CD14-positive monocyte (primary cell): Measurements from ENCODE around the gene CDC37L1. TPM values are rescaled to one million over a fixed set of nuclear protein-coding genes. Genes with fewer than 3 reads are reported as not detected.

Experiments used
- DNase-seq, 3 donors: peaks; one replicate each; pipeline ENCODE4 v3.0.0-alpha.2; 2011 to 2022
- H2AFZ ChIP-seq: 2 replicates; pipeline ENCODE4 v1.6.0; 2012; ENCODE audit warnings: mild to moderate bottlenecking, low read depth, low read length, inconsistent platforms; ENCODE audit not compliant: insufficient read depth, poor library complexity, severe bottlenecking
- H3K27ac ChIP-seq, 2 donors: 1 replicate in 1 of 2; 2 replicates in 1 of 2; pipeline ENCODE4 v1.5.1; 2012 to 2013; ENCODE audit warnings: low read length in 2 of 2, control low read depth in 1 of 2, inconsistent platforms in 1 of 2, low read depth in 1 of 2, mild to moderate bottlenecking in 1 of 2
- H3K27me3 ChIP-seq, 2 donors: one replicate each; pipeline versions ENCODE4 v1.6.0 to v1.6.1; 2011 to 2013; ENCODE audit warnings: low read length in 2 of 2; ENCODE audit not compliant: control insufficient read depth in 2 of 2, insufficient read depth in 2 of 2
- H3K36me3 ChIP-seq, 2 donors: replicated peaks in 1 of 2; 1 replicate in 1 of 2; 2 replicates in 1 of 2; pipeline versions ENCODE4 v1.5.1 to v1.6.1; 2012 to 2013; ENCODE audit warnings: low read length in 2 of 2, control low read depth in 1 of 2, inconsistent platforms in 1 of 2, mild to moderate bottlenecking in 1 of 2; ENCODE audit not compliant: insufficient read depth in 2 of 2, control insufficient read depth in 1 of 2
- H3K4me1 ChIP-seq, 2 donors: 1 replicate in 1 of 2; 2 replicates in 1 of 2; pipeline versions ENCODE4 v1.5.1 to v1.6.1; 2012 to 2013; ENCODE audit warnings: low read length in 2 of 2, control low read depth in 1 of 2, inconsistent platforms in 1 of 2, mild to moderate bottlenecking in 1 of 2, moderate library complexity in 1 of 2; ENCODE audit not compliant: insufficient read depth in 2 of 2, control insufficient read depth in 1 of 2
- H3K4me2 ChIP-seq: replicated peaks from 2 replicates; pipeline ENCODE3; 2012; ENCODE audit warnings: low read length, moderate library complexity, mild to moderate bottlenecking; ENCODE audit not compliant: poor library complexity, severe bottlenecking; ENCODE audit errors: extremely low read depth
- H3K4me3 ChIP-seq, 3 experiments: fragments of 200-600 bp in 1 of 3; sonication (generic) in 1 of 3; replicated peaks in 1 of 3; 1 replicate in 2 of 3; 2 replicates in 1 of 3; pipeline ENCODE4 v1.5.1; 2011 to 2013; ENCODE audit warnings: low read length in 3 of 3, mild to moderate bottlenecking in 3 of 3, control low read depth in 2 of 3, low read depth in 2 of 3, inconsistent platforms in 1 of 3, moderate library complexity in 1 of 3
- H3K79me2 ChIP-seq: 2 replicates; pipeline ENCODE4 v1.6.0; 2012; ENCODE audit warnings: mild to moderate bottlenecking, control low read depth, inconsistent platforms, low read length, moderate library complexity; ENCODE audit not compliant: insufficient read depth
- H3K9ac ChIP-seq: 2 replicates; pipeline ENCODE4 v1.6.0; 2017; ENCODE audit warnings: low read length, mild to moderate bottlenecking; ENCODE audit not compliant: insufficient read depth, poor library complexity, severe bottlenecking
- H3K9me3 ChIP-seq, 2 donors: replicated peaks in 1 of 2; 1 replicate in 1 of 2; 2 replicates in 1 of 2; pipeline versions ENCODE4 v1.5.1 to v1.6.1; 2012 to 2013; ENCODE audit warnings: low read length in 2 of 2, control low read depth in 1 of 2; ENCODE audit not compliant: control insufficient read depth in 1 of 2, insufficient read depth in 1 of 2
- H4K20me1 ChIP-seq: 2 replicates; pipeline ENCODE4 v1.6.0; 2012; ENCODE audit warnings: mild to moderate bottlenecking, low read length, control low read depth, moderate library complexity; ENCODE audit not compliant: insufficient read depth
- H3K27ac Mint-ChIP-seq, 7 donors: one replicate each; pipeline ENCODE4 v1.8.0; 2020; ENCODE audit warnings: mild to moderate bottlenecking in 7 of 7, mixed read lengths in 7 of 7, moderate library complexity in 6 of 7, inconsistent platforms in 2 of 7
- H3K27me3 Mint-ChIP-seq, 3 donors: one replicate each; pipeline ENCODE4 v1.8.0; 2021 to 2022; ENCODE audit warnings: low read depth in 3 of 3, mild to moderate bottlenecking in 3 of 3, mixed read lengths in 3 of 3, moderate library complexity in 3 of 3, inconsistent platforms in 1 of 3
- H3K36me3 Mint-ChIP-seq, 2 donors: one replicate each; pipeline ENCODE4 v1.8.0; 2020; ENCODE audit warnings: mixed read lengths in 2 of 2, inconsistent platforms in 1 of 2, mild to moderate bottlenecking in 1 of 2
- H3K4me1 Mint-ChIP-seq: one replicate; pipeline ENCODE4 v1.8.0; 2020; ENCODE audit warnings: mild to moderate bottlenecking, mixed read lengths
- H3K4me3 Mint-ChIP-seq, 2 donors: one replicate each; pipeline ENCODE4 v1.8.0; 2020; ENCODE audit warnings: mild to moderate bottlenecking in 2 of 2, mixed read lengths in 2 of 2, moderate library complexity in 1 of 2
- H3K9me3 Mint-ChIP-seq, 7 donors: one replicate each; pipeline ENCODE4 v1.8.0; 2020 to 2022; ENCODE audit warnings: mixed read lengths in 7 of 7, mild to moderate bottlenecking in 6 of 7, moderate library complexity in 6 of 7, inconsistent platforms in 2 of 7
- WGBS: methylation state at CpG from one replicate; pipeline ENCODE4 v1.1.5; 2013; ENCODE audit warnings: missing lambda C conversion rate; ENCODE audit not compliant: insufficient coverage; 5-methylcytosine and 5-hydroxymethylcytosine counted together
- intact Hi-C, 2 donors: fragments of 100-400 bp; cut with micrococcal nuclease; formaldehyde crosslinking; loops; one replicate each; pipeline versions ENCODE4 v1.15.0 to v1.15.1; 2023
- polyA plus RNA-seq, 3 donors: library from polyadenylated mRNA; depleted of rRNA in 1 of 3; unstranded in 2 of 3; stranded (reverse) in 1 of 3; fragments of 300-500 nt in 2 of 3; fragments of >200 nt in 1 of 3; fragmentation: Illumina TruSeq in 2 of 3; gene quantifications; 1 replicate in 2 of 3; 2 replicates in 1 of 3; pipeline ENCODE4 v1.2.3, GENCODE V29; 2012 to 2021
- TF ChIP-seq, protein P1 (sequence below): fragments of 200-600 bp; IDR thresholded peaks from one replicate; pipeline ENCODE4 v1.8.0; 2022; ENCODE audit warnings: antibody characterized with exemption, mild to moderate bottlenecking

Gene CDC37L1
- polyA plus RNA-seq, 3 donors = 2.8 to 4.4 (median 2.8) TPM

DNA sequence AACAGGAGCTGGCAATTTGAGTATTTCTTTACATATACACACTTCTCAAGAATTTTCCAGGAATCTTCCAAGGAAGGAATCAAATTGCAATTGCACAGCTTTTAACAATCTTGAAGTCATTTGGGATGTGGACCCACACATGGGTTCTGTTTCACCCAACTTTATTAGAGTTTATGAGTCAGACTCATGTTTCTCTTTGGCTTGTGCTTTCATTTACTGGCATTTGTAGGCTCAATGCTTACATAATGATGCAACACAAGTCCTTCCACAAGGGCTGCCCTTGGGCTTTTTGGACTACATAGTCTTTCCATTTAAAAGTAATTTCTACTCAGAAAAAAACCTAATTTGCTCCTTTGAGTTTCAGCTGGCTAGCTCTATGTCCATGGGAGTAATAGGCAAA lies 4.6 kb upstream of the CDC37L1 start:
- no peaks in the 10 kb centered on the region for H3K27me3 ChIP-seq
- peaks cover 2% of the 10 kb centered on the region for H3K79me2 ChIP-seq
- TF ChIP-seq, protein P1, sequence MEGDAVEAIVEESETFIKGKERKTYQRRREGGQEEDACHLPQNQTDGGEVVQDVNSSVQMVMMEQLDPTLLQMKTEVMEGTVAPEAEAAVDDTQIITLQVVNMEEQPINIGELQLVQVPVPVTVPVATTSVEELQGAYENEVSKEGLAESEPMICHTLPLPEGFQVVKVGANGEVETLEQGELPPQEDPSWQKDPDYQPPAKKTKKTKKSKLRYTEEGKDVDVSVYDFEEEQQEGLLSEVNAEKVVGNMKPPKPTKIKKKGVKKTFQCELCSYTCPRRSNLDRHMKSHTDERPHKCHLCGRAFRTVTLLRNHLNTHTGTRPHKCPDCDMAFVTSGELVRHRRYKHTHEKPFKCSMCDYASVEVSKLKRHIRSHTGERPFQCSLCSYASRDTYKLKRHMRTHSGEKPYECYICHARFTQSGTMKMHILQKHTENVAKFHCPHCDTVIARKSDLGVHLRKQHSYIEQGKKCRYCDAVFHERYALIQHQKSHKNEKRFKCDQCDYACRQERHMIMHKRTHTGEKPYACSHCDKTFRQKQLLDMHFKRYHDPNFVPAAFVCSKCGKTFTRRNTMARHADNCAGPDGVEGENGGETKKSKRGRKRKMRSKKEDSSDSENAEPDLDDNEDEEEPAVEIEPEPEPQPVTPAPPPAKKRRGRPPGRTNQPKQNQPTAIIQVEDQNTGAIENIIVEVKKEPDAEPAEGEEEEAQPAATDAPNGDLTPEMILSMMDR = no peak
- H3K4me3 ChIP-seq = no peak overlapping the region
- Mint-ChIP-seq H3K27ac (no peak overlapping the region), H3K9me3 (no peaks in the 10 kb centered on the region), H3K27me3 (peaks cover 2 to 13% (median 3%) of the 10 kb centered on the region in 3 donors), H3K36me3 (no peaks in the 10 kb centered on the region), H3K4me1 (no peaks in the 10 kb centered on the region), H3K4me3 (no peak overlapping the region)
- no peak overlapping the region for H3K9ac ChIP-seq
- H3K9me3 ChIP-seq = no peaks in the 10 kb centered on the region
- no peak overlapping the region for H3K4me2 ChIP-seq
- peaks cover 8 to 10% of the 10 kb centered on the region in 2 donors for H3K4me1 ChIP-seq
- no peaks in the 10 kb centered on the region for H3K36me3 ChIP-seq
- H3K27ac ChIP-seq = no peak overlapping the region
- no peaks in the 10 kb centered on the region for H4K20me1 ChIP-seq
- DNase-seq = no peak
- no peak overlapping the region for H2AFZ ChIP-seq
- intact Hi-C loops = loop anchor here in 1 of 2 donors (10.0 kb wide), 3 partner anchors 70 to 310 kb away; partner anchors contain the start of genes AK3, JAK2 and RCL1

DNA sequence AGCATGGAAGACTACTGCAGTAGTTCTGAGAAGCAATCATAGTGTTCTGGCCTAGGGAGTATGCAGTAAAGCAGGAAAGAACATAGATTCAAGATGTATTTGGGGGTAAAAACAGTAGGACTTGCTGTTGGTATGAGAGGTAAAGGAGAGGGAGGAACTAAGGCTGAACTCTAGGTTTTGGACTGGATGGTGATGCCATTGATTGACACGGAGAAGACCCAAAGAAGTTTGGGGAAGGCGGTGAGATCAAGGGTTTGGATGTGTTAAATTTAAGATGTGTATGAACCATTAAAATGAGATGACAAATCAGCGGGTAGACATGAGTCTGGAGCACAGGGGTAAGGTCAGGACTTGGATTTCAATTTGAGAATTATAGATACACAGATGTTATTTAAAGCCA lies 2.0 kb upstream of the CDC37L1 start:
- no peaks in the 10 kb centered on the region for H3K9me3 Mint-ChIP-seq
- H3K9ac ChIP-seq = no peak overlapping the region
- no peaks in the 10 kb centered on the region for H3K9me3 ChIP-seq
- H3K4me1 ChIP-seq = peaks cover 21 to 28% of the 10 kb centered on the region in 2 donors
- H3K36me3 Mint-ChIP-seq = peaks cover 2 to 3% of the 10 kb centered on the region in 2 donors
- intact Hi-C loops = loop anchor here in 1 of 2 donors (10.0 kb wide), 3 partner anchors 67 to 307 kb away; partner anchors contain the start of genes AK3, JAK2 and RCL1
- TF ChIP-seq, protein P1 = no peak
- H3K4me1 Mint-ChIP-seq = no peaks in the 10 kb centered on the region
- H3K4me3 ChIP-seq = no peak overlapping the region
- no peaks in the 10 kb centered on the region for H3K36me3 ChIP-seq
- peaks cover 1 to 11% (median 2%) of the 10 kb centered on the region in 3 donors for H3K27me3 Mint-ChIP-seq
- no peak overlapping the region for H2AFZ ChIP-seq
- no peaks in the 10 kb centered on the region for H3K27me3 ChIP-seq
- H3K27ac Mint-ChIP-seq = no peak overlapping the region
- H3K4me2 ChIP-seq = no peak overlapping the region
- no peak for DNase-seq
- no peak overlapping the region for H3K4me3 Mint-ChIP-seq
- H3K27ac ChIP-seq = no peak overlapping the region
- no peaks in the 10 kb centered on the region for H4K20me1 ChIP-seq
- WGBS = 100% methylated on average over 3 of the region's 3 CpGs
- peaks cover 28% of the 10 kb centered on the region for H3K79me2 ChIP-seq
